Uterus (tissue), 4 donors: ENCODE measurements around the gene TRIM17. TPM values are rescaled to one million over a fixed set of nuclear protein-coding genes. Genes with fewer than 3 reads are reported as not detected.

Source experiments
- DNase-seq, 2 donors: peaks; one replicate each; pipeline ENCODE4 v3.0.0-alpha.2; 2019 to 2020
- H3K27ac ChIP-seq, 2 donors: fragments of 200-600 bp; sonication (generic); 1 replicate in 1 of 2; 2 replicates in 1 of 2; pipeline ENCODE4 v1.5.1; 2016 to 2018
- H3K27me3 ChIP-seq, 2 donors: fragments of 200-600 bp; sonication (generic); one replicate each; pipeline ENCODE4 v1.5.1; 2018 to 2019; ENCODE audit warnings: control low read depth in 1 of 2
- H3K36me3 ChIP-seq, 2 donors: fragments of 200-600 bp; sonication (generic); one replicate each; pipeline ENCODE4 v1.5.1; 2019; ENCODE audit warnings: control low read depth in 1 of 2
- H3K4me1 ChIP-seq, 2 donors: fragments of 200-600 bp; sonication (generic); one replicate each; pipeline ENCODE4 v1.5.1; 2018 to 2019; ENCODE audit warnings: control low read depth in 1 of 2
- H3K4me3 ChIP-seq, 2 donors: fragments of 200-600 bp; sonication (generic); 1 replicate in 1 of 2; 2 replicates in 1 of 2; pipeline ENCODE4 v1.5.1; 2018 to 2019; ENCODE audit warnings: mild to moderate bottlenecking in 1 of 2
- H3K9me3 ChIP-seq, 2 donors: fragments of 200-600 bp; sonication (generic); one replicate each; pipeline ENCODE4 v1.5.1; 2019; ENCODE audit warnings: control low read depth in 1 of 2
- CTCF ChIP-seq, 4 experiments: fragments of 200-600 bp in 2 of 4; fragments of 450-650 bp in 2 of 4; sonication (generic) in 2 of 4; IDR thresholded peaks; one replicate each; pipeline ENCODE4 v1.5.1; 2016 to 2019; ENCODE audit warnings: antibody characterized with exemption in 4 of 4, mild to moderate bottlenecking in 2 of 4, moderate library complexity in 1 of 4
- POLR2A ChIP-seq, 2 donors: fragments of 450-650 bp; IDR thresholded peaks; one replicate each; pipeline ENCODE4 v1.6.1; 2016; ENCODE audit warnings: antibody characterized with exemption in 2 of 2, mild to moderate bottlenecking in 1 of 2, moderate library complexity in 1 of 2
- intact Hi-C: fragments of 100-400 bp; cut with DNase I; formaldehyde crosslinking; loops from one replicate; pipeline ENCODE4 v1.15.1; 2023; ENCODE audit warnings: low total_unique reads
- total RNA-seq, 4 donors: library from RNA; depleted of rRNA in 3 of 4; stranded (reverse); fragments of >200 nt in 3 of 4; gene quantifications; one replicate each; pipeline versions ENCODE4 v1.1.0 to v1.2.4, GENCODE V29; 2014 to 2023
- donor health status: DM: yes; HTN: yes; CAD: no.

TRIM17 gene
- total RNA-seq, 4 donors from 2014 or later: 3.2 to 5.9 TPM; not detected in 2

GRCh38 chr1:228455715-228456114 lies 39.1 kb upstream of the TRIM17 start:
- no peak overlapping the region for H3K4me3 ChIP-seq
- intact Hi-C loops: no loop called here
- no peaks in the 10 kb centered on the region for H3K36me3 ChIP-seq
- H3K27ac ChIP-seq: no peak overlapping the region
- H3K27me3 ChIP-seq: peaks cover 0 to under 1% of the 10 kb centered on the region in 2 donors
- TF ChIP-seq POLR2A (IDR thresholded peaks at IDR 0.05) (no peak), CTCF (IDR thresholded peaks at IDR 0.05) (no peak)
- H3K4me1 ChIP-seq: no peaks in the 10 kb centered on the region
- no peaks in the 10 kb centered on the region for H3K9me3 ChIP-seq
- DNase-seq: no peak

- H3K9me3 ChIP-seq: no peaks in the 10 kb centered on the region
- no peak overlapping the region for H3K4me3 ChIP-seq
- intact Hi-C loops: no loop called here
- H3K27ac ChIP-seq: no peak overlapping the region
- TF ChIP-seq CTCF (IDR thresholded peaks at IDR 0.05): no peak
- no peak for TF ChIP-seq POLR2A (IDR thresholded peaks at IDR 0.05)
- no peaks in the 10 kb centered on the region for H3K27me3 ChIP-seq
- no peak for DNase-seq
- no peaks in the 10 kb centered on the region for H3K4me1 ChIP-seq
- no peaks in the 10 kb centered on the region for H3K36me3 ChIP-seq
These were observed 37.6 kb upstream of the TRIM17 start for GRCh38 chr1:228454238-228454637.

GRCh38 chr1:228453614-228454013 lies 37.0 kb upstream of the TRIM17 start:
- TF ChIP-seq POLR2A (IDR thresholded peaks at IDR 0.05): no peak
- H3K4me3 ChIP-seq: no peak overlapping the region
- H3K27ac ChIP-seq: no peak overlapping the region
- intact Hi-C loops: no loop called here
- no peak for DNase-seq
- no peaks in the 10 kb centered on the region for H3K4me1 ChIP-seq
- no peaks in the 10 kb centered on the region for H3K27me3 ChIP-seq
- no peaks in the 10 kb centered on the region for H3K9me3 ChIP-seq
- H3K36me3 ChIP-seq: no peaks in the 10 kb centered on the region

GRCh38 chr1:228453022-228453560 lies 36.4 kb upstream of the TRIM17 start:
- H3K27ac ChIP-seq: no peak overlapping the region
- no peak for TF ChIP-seq POLR2A (IDR thresholded peaks at IDR 0.05)
- no peaks in the 10 kb centered on the region for H3K9me3 ChIP-seq
- no peak for DNase-seq
- H3K4me3 ChIP-seq: no peak overlapping the region
- H3K4me1 ChIP-seq: no peaks in the 10 kb centered on the region
- no peaks in the 10 kb centered on the region for H3K36me3 ChIP-seq
- intact Hi-C loops: no loop called here
- no peaks in the 10 kb centered on the region for H3K27me3 ChIP-seq

GRCh38 chr1:228452194-228453021 lies 35.7 kb upstream of the TRIM17 start:
- TF ChIP-seq CTCF (IDR thresholded peaks at IDR 0.05): no peak
- no peak for TF ChIP-seq POLR2A (IDR thresholded peaks at IDR 0.05)
- Histone ChIP-seq H3K27ac (no peak overlapping the region), H3K4me3 (no peak overlapping the region), H3K9me3 (no peaks in the 10 kb centered on the region), H3K4me1 (no peaks in the 10 kb centered on the region), H3K27me3 (no peaks in the 10 kb centered on the region), H3K36me3 (no peaks in the 10 kb centered on the region)
- DNase-seq: no peak
- intact Hi-C loops: no loop called here

GRCh38 chr1:228450200-228450599 lies 33.5 kb upstream of the TRIM17 start:
- Histone ChIP-seq H3K4me1 (no peaks in the 10 kb centered on the region), H3K4me3 (no peak overlapping the region), H3K27ac (no peak overlapping the region), H3K27me3 (peaks cover 5 to 8% of the 10 kb centered on the region in 2 donors), H3K9me3 (no peaks in the 10 kb centered on the region), H3K36me3 (no peaks in the 10 kb centered on the region)
- TF ChIP-seq POLR2A (IDR thresholded peaks at IDR 0.05) (no peak), CTCF (IDR thresholded peaks at IDR 0.05) (no peak)
- intact Hi-C loops: no loop called here
- no peak for DNase-seq
